NCI-H1436 (cell line): ENCODE measurements around the gene SETD4.
"Not testable (repeated sequence)": the region's sequence is repeated elsewhere in the genome, so short reads cannot be mapped to it uniquely, and the experiment has no call there.

Experiments
- DNase-seq: peaks from one replicate; lab custom pipeline; 2025; lab: John Stamatoyannopoulos, UW

SETD4 gene

GRCh38 chr21:36079010-36079649 is 18.8 kb upstream of the SETD4 start:
- DNase-seq, result no peak

GRCh38 chr21:36077758-36078157 is 17.4 kb upstream of the SETD4 start:
- no peak for DNase-seq

GRCh38 chr21:36076878-36077655 is 16.7 kb upstream of the SETD4 start:
- DNase-seq, result no peak

- DNase-seq, result no peak
Observed at GRCh38 chr21:36075953-36076352, 15.6 kb upstream of the SETD4 start.

GRCh38 chr21:36075171-36075570 is 14.8 kb upstream of the SETD4 start:
- DNase-seq, result no peak

GRCh38 chr21:36073911-36074310 is 13.6 kb upstream of the SETD4 start:
- not testable (repeated sequence) for DNase-seq

GRCh38 chr21:36073181-36073580 is 12.9 kb upstream of the SETD4 start:
- DNase-seq, result no peak

- DNase-seq, result no peak
Observed at GRCh38 chr21:36072453-36073162, 12.3 kb upstream of the SETD4 start.

- DNase-seq, result no peak
Observed at GRCh38 chr21:36070999-36071398, 10.7 kb upstream of the SETD4 start.

GRCh38 chr21:36069713-36070583 is 9.6 kb upstream of the SETD4 start, which contains the start of gene CBR1:
TSS of gene CBR1 (plus strand) at chr21:36070024. CDS start at chr21:36070116, 92 bp downstream.
- peak; percentile 66 for DNase-seq

- no peak for DNase-seq
Observed at GRCh38 chr21:36068748-36069398, 8.5 kb upstream of the SETD4 start.

GRCh38 chr21:36065497-36066036 is 5.2 kb upstream of the SETD4 start:
- no peak for DNase-seq

GRCh38 chr21:36064085-36064460 is 3.7 kb upstream of the SETD4 start:
- DNase-seq, result no peak

GRCh38 chr21:36063375-36064084 is 3.2 kb upstream of the SETD4 start:
- no peak for DNase-seq

- DNase-seq, result no peak
Observed at GRCh38 chr21:36061445-36061844, 1.1 kb upstream of the SETD4 start.

GRCh38 chr21:36059823-36060158 is 535 bp downstream of the SETD4 start:
- DNase-seq, result no peak

- DNase-seq, result no peak
Observed at GRCh38 chr21:36055551-36055950, 4.8 kb downstream of the SETD4 start.

GRCh38 chr21:36053715-36054062 is 6.6 kb downstream of the SETD4 start:
- no peak for DNase-seq

GRCh38 chr21:36052860-36053714 is 7.2 kb downstream of the SETD4 start:
- DNase-seq, result no peak

- DNase-seq, result no peak
Observed at GRCh38 chr21:36048357-36048756, 12.0 kb downstream of the SETD4 start.
